Activated CD8-positive, alpha-beta T cell treated with anti-CD3 and anti-CD28 coated beads for 36 hours (primary cell): ENCODE results near the gene PDE4C. TPM values are rescaled to one million over a fixed set of nuclear protein-coding genes. Genes with fewer than 3 reads are reported as not detected.

Experiments
- ATAC-seq: fragments of 200-7000 bp; cut with Tn5 transposase; one replicate; pipeline ENCODE4 v1.10.0; 2021; ENCODE audit warnings: mild to moderate bottlenecking, moderate library complexity
- CTCF ChIA-PET: fragments of 350-600 bp; sonication (Branson Sonifier 250); formaldehyde crosslinking; loops from one replicate; lab custom pipeline; 2021; ENCODE audit warnings: antibody characterized with exemption; lab: Charles Lee
- POLR2A ChIA-PET: fragments of 350-600 bp; sonication (Branson Sonifier 250); formaldehyde crosslinking; loops from one replicate; lab custom pipeline; 2021; ENCODE audit warnings: antibody characterized with exemption; lab: Charles Lee
- DNase-seq: peaks from one replicate; pipeline ENCODE4 v3.0.0-alpha.2; 2020
- H3K27ac Mint-ChIP-seq: one replicate; pipeline ENCODE4 v1.8.0; 2021; ENCODE audit warnings: mild to moderate bottlenecking, mixed read lengths
- H3K27me3 Mint-ChIP-seq: one replicate; pipeline ENCODE4 v1.8.0; 2021; ENCODE audit warnings: mixed read lengths
- H3K36me3 Mint-ChIP-seq: one replicate; pipeline ENCODE4 v1.8.0; 2021; ENCODE audit warnings: low read depth, mixed read lengths
- H3K4me1 Mint-ChIP-seq: one replicate; pipeline ENCODE4 v1.8.0; 2021; ENCODE audit warnings: low read depth, mixed read lengths
- H3K4me3 Mint-ChIP-seq: one replicate; pipeline ENCODE4 v1.8.0; 2021; ENCODE audit warnings: mild to moderate bottlenecking, moderate library complexity, mixed read lengths
- H3K9me3 Mint-ChIP-seq: one replicate; pipeline ENCODE4 v1.8.0; 2021; ENCODE audit warnings: mixed read lengths
- CTCF ChIP-seq: fragments of 200-600 bp; IDR thresholded peaks from one replicate; pipeline ENCODE4 v1.8.0; 2022; ENCODE audit warnings: antibody characterized with exemption, mild to moderate bottlenecking
- intact Hi-C: fragments of 100-400 bp; cut with micrococcal nuclease; formaldehyde crosslinking; loops from one replicate; pipeline ENCODE4 v1.10.0; 2022
- total RNA-seq, 2 experiments: library from RNA; stranded (reverse); gene quantifications; one replicate each; pipeline ENCODE4 v1.2.3, GENCODE V29; 2021

Gene PDE4C
- total RNA-seq, 2 experiments from 2014 or later, result 0.38 TPM; not detected in 1

GRCh38 chr19:18257503-18258470, 31.5 kb upstream of the PDE4C start:
- Mint-ChIP-seq H3K4me1 (no peaks in the 10 kb centered on the region), H3K4me3 (no peak overlapping the region), H3K27me3 (peaks cover 13% of the 10 kb centered on the region), H3K36me3 (no peaks in the 10 kb centered on the region), H3K27ac (no peak overlapping the region), H3K9me3 (no peaks in the 10 kb centered on the region)
- ChIA-PET POLR2A (interaction anchor here (0.6 to 1.0 kb wide), 2 partner anchors 16 to 17 kb away, joined by 3 read pairs; partner anchors contain the start of gene IQCN), CTCF (interaction anchor here (1.1 to 9.5 kb wide), 3 partner anchors 52 to 142 kb away, joined by 3 to 185 read pairs (median 3); partner anchors contain the start of gene RAB3A)
- TF ChIP-seq CTCF, result no peak
- no peak for DNase-seq
- no peak for ATAC-seq
- intact Hi-C loops, result no loop called here

DNA sequence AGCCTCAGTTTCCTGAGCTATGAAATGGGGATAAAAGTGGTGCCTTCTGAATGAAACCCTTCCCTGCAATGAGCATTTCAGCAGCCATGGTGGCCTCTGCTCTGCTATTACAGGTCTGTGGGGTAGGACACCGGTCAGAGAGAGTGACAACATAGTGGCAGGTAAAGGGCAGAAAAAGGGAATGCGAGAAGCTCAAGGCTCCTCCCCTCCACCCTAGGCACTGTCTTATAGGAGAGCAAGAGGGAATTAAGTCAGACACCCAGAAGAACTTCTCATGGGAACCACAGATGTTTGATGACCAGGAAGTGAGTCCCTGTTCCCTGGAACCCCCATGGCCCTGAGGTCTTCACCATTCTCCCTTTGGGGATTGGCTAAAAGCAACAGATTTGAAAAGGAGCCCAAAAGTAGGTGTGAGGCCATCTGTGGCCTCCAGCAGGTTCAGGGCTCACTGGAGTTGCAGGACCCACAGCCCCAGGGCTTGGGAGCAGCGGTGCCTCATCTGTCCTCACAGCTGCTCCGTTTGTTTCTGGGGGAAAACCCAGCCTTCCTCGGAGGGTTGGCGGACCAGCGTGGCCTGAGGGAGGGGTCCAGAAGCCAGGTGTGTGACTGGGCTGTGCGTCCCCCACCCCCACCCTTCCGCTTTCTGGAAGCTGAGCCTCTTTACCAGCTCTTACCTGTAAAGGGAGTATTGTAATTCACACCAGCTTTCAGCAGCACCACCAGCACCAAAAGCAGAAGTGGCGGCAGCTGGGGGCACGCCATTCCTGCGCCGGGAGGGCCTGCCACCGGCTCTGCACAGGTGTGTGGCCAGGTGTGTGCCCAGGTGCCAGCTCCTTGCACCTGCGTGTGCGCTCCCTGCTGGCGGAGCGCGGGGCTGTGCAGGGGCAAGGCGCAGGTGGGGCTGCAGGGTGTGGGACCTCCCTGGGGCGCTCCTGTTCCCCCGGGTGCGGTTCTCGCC, 28.6 kb upstream of the PDE4C start:
- POLR2A ChIA-PET, result interaction anchor here (0.6 kb wide), 1 partner anchor 106 kb away, joined by 3 read pairs; no protein-coding TSS in a partner anchor
- ATAC-seq, result no peak
- Mint-ChIP-seq H3K4me3 (no peak overlapping the region), H3K27ac (no peak overlapping the region), H3K9me3 (no peaks in the 10 kb centered on the region), H3K36me3 (no peaks in the 10 kb centered on the region), H3K4me1 (peaks cover 2% of the 10 kb centered on the region), H3K27me3 (peaks cover 19% of the 10 kb centered on the region)
- intact Hi-C loops, result loop anchor here (5.0 kb wide), 1 partner anchor 43 kb away; no protein-coding TSS in a partner anchor
- CTCF ChIA-PET, result interaction anchor here (0.6 to 9.5 kb wide), 11 partner anchors 10 to 158 kb away, joined by 3 to 185 read pairs (median 3); partner anchors contain the start of genes LSM4, MPV17L2 and RAB3A
- no peak for DNase-seq
- TF ChIP-seq CTCF, result no peak

DNA sequence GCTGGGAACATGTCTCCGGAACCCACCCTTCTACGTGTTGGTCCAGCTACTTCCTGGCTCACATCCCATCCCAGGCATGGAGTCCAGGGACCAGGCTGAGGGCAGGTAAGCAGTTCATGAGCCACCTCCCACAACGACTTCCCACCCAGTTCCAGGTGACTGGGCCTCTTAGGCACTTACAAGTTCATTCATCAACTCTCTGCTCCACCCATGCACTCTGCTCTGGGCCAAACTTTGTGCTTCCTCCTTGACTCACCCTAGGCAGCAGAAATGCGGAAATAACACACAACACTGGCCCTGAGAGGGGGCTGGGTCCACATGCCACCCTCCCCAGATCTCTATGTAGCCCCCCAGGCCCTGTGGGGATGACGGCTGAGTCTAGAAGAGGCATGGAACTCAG, 27.5 kb upstream of the PDE4C start:
- TF ChIP-seq CTCF, result no peak
- no peak for DNase-seq
- intact Hi-C loops, result loop anchor here (5.0 kb wide), 1 partner anchor 41 kb away; no protein-coding TSS in a partner anchor
- ChIA-PET POLR2A (interaction anchor here (0.6 kb wide), 1 partner anchor 107 kb away, joined by 3 read pairs; no protein-coding TSS in a partner anchor), CTCF (interaction anchor here (0.7 to 9.5 kb wide), 15 partner anchors 9 to 157 kb away, joined by 3 to 185 read pairs (median 7); partner anchors contain the start of genes LSM4, MPV17L2 and RAB3A)
- ATAC-seq, result no peak
- no peak overlapping the region for H3K27ac Mint-ChIP-seq
- no peak overlapping the region for H3K4me3 Mint-ChIP-seq
- H3K4me1 Mint-ChIP-seq, result peaks cover 2% of the 10 kb centered on the region
- peaks cover 19% of the 10 kb centered on the region for H3K27me3 Mint-ChIP-seq
- H3K36me3 Mint-ChIP-seq, result no peaks in the 10 kb centered on the region
- H3K9me3 Mint-ChIP-seq, result no peaks in the 10 kb centered on the region

GRCh38 chr19:18253130-18253529, 26.9 kb upstream of the PDE4C start:
- Mint-ChIP-seq H3K4me1 (peaks cover 2% of the 10 kb centered on the region), H3K9me3 (no peaks in the 10 kb centered on the region), H3K27me3 (peaks cover 21% of the 10 kb centered on the region), H3K36me3 (no peaks in the 10 kb centered on the region), H3K27ac (no peak overlapping the region), H3K4me3 (no peak overlapping the region)
- DNase-seq (no peak), ATAC-seq (no peak)
- POLR2A ChIA-PET, result interaction anchor here (1.1 kb wide), 1 partner anchor 61 kb away, joined by 4 read pairs; no protein-coding TSS in a partner anchor
- CTCF ChIA-PET, result interaction anchor here (1.1 to 9.5 kb wide), 19 partner anchors 9 to 158 kb away, joined by 3 to 185 read pairs (median 7); partner anchors contain the start of genes IQCN, MPV17L2 and RAB3A
- TF ChIP-seq CTCF, result no peak
- intact Hi-C loops, result loop anchor here (5.0 kb wide), 1 partner anchor 41 kb away; no protein-coding TSS in a partner anchor
